CD14-positive monocyte (primary cell): ENCODE results near the gene LIN9. TPM values are rescaled to one million over a fixed set of nuclear protein-coding genes. Genes with fewer than 3 reads are reported as not detected.

Experiments used
- DNase-seq, 3 donors: peaks; one replicate each; pipeline ENCODE4 v3.0.0-alpha.2; 2011 to 2022
- H2AFZ ChIP-seq: 2 replicates; pipeline ENCODE4 v1.6.0; 2012; ENCODE audit warnings: mild to moderate bottlenecking, low read depth, low read length, inconsistent platforms; ENCODE audit not compliant: insufficient read depth, poor library complexity, severe bottlenecking
- H3K27ac ChIP-seq, 2 donors: 1 replicate in 1 of 2; 2 replicates in 1 of 2; pipeline ENCODE4 v1.5.1; 2012 to 2013; ENCODE audit warnings: low read length in 2 of 2, control low read depth in 1 of 2, inconsistent platforms in 1 of 2, low read depth in 1 of 2, mild to moderate bottlenecking in 1 of 2
- H3K27me3 ChIP-seq, 2 donors: one replicate each; pipeline versions ENCODE4 v1.6.0 to v1.6.1; 2011 to 2013; ENCODE audit warnings: low read length in 2 of 2; ENCODE audit not compliant: control insufficient read depth in 2 of 2, insufficient read depth in 2 of 2
- H3K36me3 ChIP-seq, 2 donors: replicated peaks in 1 of 2; 1 replicate in 1 of 2; 2 replicates in 1 of 2; pipeline versions ENCODE4 v1.5.1 to v1.6.1; 2012 to 2013; ENCODE audit warnings: low read length in 2 of 2, control low read depth in 1 of 2, inconsistent platforms in 1 of 2, mild to moderate bottlenecking in 1 of 2; ENCODE audit not compliant: insufficient read depth in 2 of 2, control insufficient read depth in 1 of 2
- H3K4me1 ChIP-seq, 2 donors: 1 replicate in 1 of 2; 2 replicates in 1 of 2; pipeline versions ENCODE4 v1.5.1 to v1.6.1; 2012 to 2013; ENCODE audit warnings: low read length in 2 of 2, control low read depth in 1 of 2, inconsistent platforms in 1 of 2, mild to moderate bottlenecking in 1 of 2, moderate library complexity in 1 of 2; ENCODE audit not compliant: insufficient read depth in 2 of 2, control insufficient read depth in 1 of 2
- H3K4me2 ChIP-seq: replicated peaks from 2 replicates; pipeline ENCODE3; 2012; ENCODE audit warnings: low read length, moderate library complexity, mild to moderate bottlenecking; ENCODE audit not compliant: poor library complexity, severe bottlenecking; ENCODE audit errors: extremely low read depth
- H3K4me3 ChIP-seq, 3 experiments: fragments of 200-600 bp in 1 of 3; sonication (generic) in 1 of 3; replicated peaks in 1 of 3; 1 replicate in 2 of 3; 2 replicates in 1 of 3; pipeline ENCODE4 v1.5.1; 2011 to 2013; ENCODE audit warnings: low read length in 3 of 3, mild to moderate bottlenecking in 3 of 3, control low read depth in 2 of 3, low read depth in 2 of 3, inconsistent platforms in 1 of 3, moderate library complexity in 1 of 3
- H3K79me2 ChIP-seq: 2 replicates; pipeline ENCODE4 v1.6.0; 2012; ENCODE audit warnings: mild to moderate bottlenecking, control low read depth, inconsistent platforms, low read length, moderate library complexity; ENCODE audit not compliant: insufficient read depth
- H3K9ac ChIP-seq: 2 replicates; pipeline ENCODE4 v1.6.0; 2017; ENCODE audit warnings: low read length, mild to moderate bottlenecking; ENCODE audit not compliant: insufficient read depth, poor library complexity, severe bottlenecking
- H3K9me3 ChIP-seq, 2 donors: replicated peaks in 1 of 2; 1 replicate in 1 of 2; 2 replicates in 1 of 2; pipeline versions ENCODE4 v1.5.1 to v1.6.1; 2012 to 2013; ENCODE audit warnings: low read length in 2 of 2, control low read depth in 1 of 2; ENCODE audit not compliant: control insufficient read depth in 1 of 2, insufficient read depth in 1 of 2
- H4K20me1 ChIP-seq: 2 replicates; pipeline ENCODE4 v1.6.0; 2012; ENCODE audit warnings: mild to moderate bottlenecking, low read length, control low read depth, moderate library complexity; ENCODE audit not compliant: insufficient read depth
- H3K27ac Mint-ChIP-seq, 7 donors: one replicate each; pipeline ENCODE4 v1.8.0; 2020; ENCODE audit warnings: mild to moderate bottlenecking in 7 of 7, mixed read lengths in 7 of 7, moderate library complexity in 6 of 7, inconsistent platforms in 2 of 7
- H3K27me3 Mint-ChIP-seq, 3 donors: one replicate each; pipeline ENCODE4 v1.8.0; 2021 to 2022; ENCODE audit warnings: low read depth in 3 of 3, mild to moderate bottlenecking in 3 of 3, mixed read lengths in 3 of 3, moderate library complexity in 3 of 3, inconsistent platforms in 1 of 3
- H3K36me3 Mint-ChIP-seq, 2 donors: one replicate each; pipeline ENCODE4 v1.8.0; 2020; ENCODE audit warnings: mixed read lengths in 2 of 2, inconsistent platforms in 1 of 2, mild to moderate bottlenecking in 1 of 2
- H3K4me1 Mint-ChIP-seq: one replicate; pipeline ENCODE4 v1.8.0; 2020; ENCODE audit warnings: mild to moderate bottlenecking, mixed read lengths
- H3K4me3 Mint-ChIP-seq, 2 donors: one replicate each; pipeline ENCODE4 v1.8.0; 2020; ENCODE audit warnings: mild to moderate bottlenecking in 2 of 2, mixed read lengths in 2 of 2, moderate library complexity in 1 of 2
- H3K9me3 Mint-ChIP-seq, 7 donors: one replicate each; pipeline ENCODE4 v1.8.0; 2020 to 2022; ENCODE audit warnings: mixed read lengths in 7 of 7, mild to moderate bottlenecking in 6 of 7, moderate library complexity in 6 of 7, inconsistent platforms in 2 of 7
- CTCF ChIP-seq: fragments of 200-600 bp; IDR thresholded peaks from one replicate; pipeline ENCODE4 v1.8.0; 2022; ENCODE audit warnings: antibody characterized with exemption, mild to moderate bottlenecking
- WGBS: methylation state at CpG from one replicate; pipeline ENCODE4 v1.1.5; 2013; ENCODE audit warnings: missing lambda C conversion rate; ENCODE audit not compliant: insufficient coverage; 5-methylcytosine and 5-hydroxymethylcytosine counted together
- intact Hi-C, 2 donors: fragments of 100-400 bp; cut with micrococcal nuclease; formaldehyde crosslinking; loops; one replicate each; pipeline versions ENCODE4 v1.15.0 to v1.15.1; 2023
- polyA plus RNA-seq, 3 donors: library from polyadenylated mRNA; depleted of rRNA in 1 of 3; unstranded in 2 of 3; stranded (reverse) in 1 of 3; fragments of 300-500 nt in 2 of 3; fragments of >200 nt in 1 of 3; fragmentation: Illumina TruSeq in 2 of 3; gene quantifications; 1 replicate in 2 of 3; 2 replicates in 1 of 3; pipeline ENCODE4 v1.2.3, GENCODE V29; 2012 to 2021

Gene LIN9
- polyA plus RNA-seq, 3 donors: 0.56 to 1.3 (median 0.76) TPM

DNA sequence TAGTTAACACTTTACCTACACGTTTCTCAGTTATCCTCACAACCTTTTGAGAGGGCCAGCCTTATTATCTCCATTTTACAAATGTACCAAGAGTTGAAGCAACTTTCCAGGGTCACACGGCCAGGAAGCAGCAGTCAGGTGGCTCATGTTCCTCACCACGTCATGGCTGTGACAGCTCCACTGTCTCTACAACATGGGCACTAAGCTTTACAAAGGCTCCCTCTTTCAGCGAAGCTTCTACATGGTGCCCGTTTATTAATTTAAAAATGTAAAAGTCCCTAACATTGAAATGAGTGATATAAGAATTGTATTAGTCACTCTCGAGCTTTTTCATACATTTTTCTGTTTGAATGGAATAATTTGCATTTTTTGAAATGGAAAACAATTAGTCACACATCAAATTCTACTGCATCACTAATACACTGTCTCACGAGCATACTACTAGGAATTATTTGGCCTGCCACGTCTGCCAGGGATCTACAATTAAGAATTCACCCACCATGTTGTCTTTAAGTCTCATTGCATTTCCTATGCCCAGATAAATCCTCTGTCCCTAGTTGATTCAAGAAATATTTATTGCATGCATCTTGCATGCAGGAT lies 28.4 kb upstream of the LIN9 start:
- Histone ChIP-seq H3K27me3 (no peaks in the 10 kb centered on the region), H3K9ac (no peak overlapping the region), H3K27ac (no peak overlapping the region), H3K4me1 (peaks cover 0 to 5% of the 10 kb centered on the region in 2 donors), H3K36me3 (no peaks in the 10 kb centered on the region), H4K20me1 (no peaks in the 10 kb centered on the region), H3K79me2 (no peaks in the 10 kb centered on the region), H2AFZ (no peak overlapping the region), H3K4me2 (no peak overlapping the region), H3K9me3 (peaks cover 0 to 13% of the 10 kb centered on the region in 2 donors), H3K4me3 (no peak overlapping the region)
- Mint-ChIP-seq H3K27ac (no peak overlapping the region), H3K9me3 (peaks cover 7 to 22% (median 13%) of the 10 kb centered on the region in 7 donors), H3K4me1 (peaks cover 7% of the 10 kb centered on the region), H3K36me3 (no peaks in the 10 kb centered on the region), H3K4me3 (no peak overlapping the region), H3K27me3 (peaks cover 0 to 2% (median 2%) of the 10 kb centered on the region in 3 donors)
- WGBS: 66% methylated on average over 5 of the region's 8 CpGs
- DNase-seq: no peak
- no peak for TF ChIP-seq CTCF
- intact Hi-C loops: no loop called here

DNA sequence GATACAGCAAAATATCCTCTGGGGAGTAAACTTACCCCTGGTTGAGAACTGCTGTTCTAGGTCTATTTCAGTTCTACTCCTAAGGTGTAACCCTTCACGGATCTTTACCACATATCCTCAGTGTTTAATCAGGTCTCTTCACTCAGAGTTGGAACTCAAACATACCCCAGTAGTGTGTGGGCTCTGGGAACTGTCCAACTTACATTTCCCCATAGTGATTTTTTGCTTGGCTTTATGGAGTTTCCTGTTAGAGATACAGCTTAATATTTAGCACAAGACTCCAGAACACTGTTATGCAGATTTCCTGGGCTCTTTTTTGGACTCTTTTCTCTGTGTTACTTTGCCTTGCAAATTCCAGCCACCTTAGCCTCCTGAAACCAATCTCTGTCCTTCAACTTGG lies 26.7 kb upstream of the LIN9 start:
- Histone ChIP-seq H4K20me1 (no peaks in the 10 kb centered on the region), H3K27me3 (no peaks in the 10 kb centered on the region), H3K4me2 (no peak overlapping the region), H3K79me2 (no peaks in the 10 kb centered on the region), H2AFZ (no peak overlapping the region), H3K27ac (no peak overlapping the region), H3K9ac (no peak overlapping the region), H3K4me3 (no peak overlapping the region), H3K36me3 (no peaks in the 10 kb centered on the region), H3K9me3 (no peaks in the 10 kb centered on the region), H3K4me1 (peaks cover 0 to 5% of the 10 kb centered on the region in 2 donors)
- WGBS: no CpG with 5 or more reads among the region's 1 CpG
- Mint-ChIP-seq H3K27me3 (peaks cover 0 to 2% (median 2%) of the 10 kb centered on the region in 3 donors), H3K4me3 (no peak overlapping the region), H3K36me3 (no peaks in the 10 kb centered on the region), H3K4me1 (peaks cover 7% of the 10 kb centered on the region), H3K27ac (no peak overlapping the region), H3K9me3 (peaks cover 6 to 10% (median 6%) of the 10 kb centered on the region in 7 donors)
- TF ChIP-seq CTCF: no peak
- DNase-seq: no peak
- intact Hi-C loops: no loop called here
